UCSD-AML1 (cell line): ENCODE data around the gene COLEC11.
"Not testable (repeated sequence)": the region's sequence is repeated elsewhere in the genome, so short reads cannot be mapped to it uniquely, and the experiment has no call there.

ENCODE experiments used
- DNase-seq: peaks from one replicate; lab custom pipeline; 2025; ENCODE audit not compliant: unreplicated experiment; lab: John Stamatoyannopoulos, UW

Gene COLEC11

GRCh38 chr2:3651691-3652648, 57.1 kb downstream of the COLEC11 start:
- no peak for DNase-seq

- DNase-seq, result no peak
These were observed 58.1 kb downstream of the COLEC11 start for GRCh38 chr2:3652896-3653625.

- DNase-seq, result no peak
These were observed 59.1 kb downstream of the COLEC11 start for GRCh38 chr2:3654011-3654410.

- no peak for DNase-seq
These were observed 59.8 kb downstream of the COLEC11 start for GRCh38 chr2:3654531-3655225.

- no peak for DNase-seq
These were observed 61.2 kb downstream of the COLEC11 start for GRCh38 chr2:3655871-3656761.

GRCh38 chr2:3656762-3657721, 62.1 kb downstream of the COLEC11 start:
- DNase-seq, result peak; percentile 23

- DNase-seq, result no peak
These were observed 63.0 kb downstream of the COLEC11 start, which contains the start of gene ALLC for GRCh38 chr2:3657881-3658280. ALLC (plus strand) TSS chr2:3658200; CDS start chr2:3671158, 12,958 bp downstream.

GRCh38 chr2:3659447-3660432, 64.8 kb downstream of the COLEC11 start:
- DNase-seq, result peak; percentile 46

GRCh38 chr2:3660640-3661039, 65.7 kb downstream of the COLEC11 start:
- not testable (repeated sequence) for DNase-seq

GRCh38 chr2:3661149-3661660, 66.3 kb downstream of the COLEC11 start:
- DNase-seq, result no peak

GRCh38 chr2:3662239-3662638, 67.3 kb downstream of the COLEC11 start:
- DNase-seq, result peak; percentile 49

GRCh38 chr2:3664118-3664517, 69.2 kb downstream of the COLEC11 start:
- no peak for DNase-seq

GRCh38 chr2:3664925-3665324, 70.0 kb downstream of the COLEC11 start:
- DNase-seq, result no peak

- DNase-seq, result no peak
These were observed 71.1 kb downstream of the COLEC11 start for GRCh38 chr2:3665886-3666612.

- no peak for DNase-seq
These were observed 71.7 kb downstream of the COLEC11 start for GRCh38 chr2:3666613-3666975.

- DNase-seq, result no peak
These were observed 72.3 kb downstream of the COLEC11 start for GRCh38 chr2:3667151-3667631.

- DNase-seq, result no peak
These were observed 74.7 kb downstream of the COLEC11 start for GRCh38 chr2:3669656-3670055.
